GM12892 (cell line): ENCODE data around the gene BORCS8.

Experiments
- DNase-seq: peaks from one replicate; pipeline ENCODE4 v3.0.0; 2011; ENCODE audit not compliant: insufficient read length
- FAIRE-seq: peaks from 2 replicates; lab custom pipeline; 2011; peaks lifted over from hg19 to GRCh38; lab: Jason Lieb, UNC
- POLR2A ChIP-seq: IDR thresholded peaks from 2 replicates; pipeline ENCODE4 v1.6.1; 2011; ENCODE audit warnings: low read depth, low read length, control low read depth
- POLR2AphosphoS5 ChIP-seq: IDR thresholded peaks from 2 replicates; pipeline ENCODE4 v1.6.1; 2011; ENCODE audit warnings: low read depth, low read length, control low read depth
- TAF1 ChIP-seq: IDR thresholded peaks from 2 replicates; pipeline ENCODE4 v1.6.1; 2011; ENCODE audit warnings: low read depth, mild to moderate bottlenecking, control low read depth, low read length, borderline replicate concordance

BORCS8 gene

DNA sequence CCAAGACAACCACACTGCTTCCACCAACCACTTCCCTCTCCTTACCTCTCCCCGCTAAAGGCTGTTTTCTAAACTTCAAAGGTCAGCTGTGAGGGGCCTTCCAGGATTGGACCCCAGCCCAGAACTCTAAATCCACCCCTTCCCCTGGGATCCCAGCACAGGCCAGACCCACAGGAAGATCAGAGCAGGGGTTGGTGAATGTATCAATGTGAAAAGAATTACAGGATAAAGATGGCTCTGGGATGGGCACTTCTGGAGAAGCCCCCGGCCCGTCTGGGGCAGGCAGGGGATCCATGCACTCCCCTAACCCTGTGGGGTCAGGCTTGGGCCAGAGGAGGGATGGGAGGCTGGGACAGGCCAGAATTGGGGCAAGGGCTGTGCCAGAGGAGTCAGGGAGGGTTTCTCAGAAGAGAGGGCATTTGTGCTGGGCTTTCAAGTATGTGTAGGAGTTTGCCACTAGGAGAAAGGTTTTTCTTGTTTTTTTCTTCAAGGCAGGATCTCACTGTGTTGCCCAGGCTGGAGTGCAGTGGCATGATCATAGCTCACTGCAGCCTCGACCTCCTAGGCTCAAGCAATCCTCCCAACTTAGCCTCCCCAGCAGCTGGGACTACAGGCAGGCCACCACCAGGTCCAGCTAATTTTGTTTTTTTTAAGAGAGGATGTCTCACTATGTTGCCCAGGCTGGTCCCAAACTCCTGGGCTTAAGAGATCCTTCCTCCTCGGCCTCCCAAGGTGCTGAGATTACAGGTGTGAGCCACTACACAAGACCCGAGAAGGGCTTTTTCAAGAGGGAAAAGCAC, 20.9 kb downstream of the BORCS8 start:
- no peak for TF ChIP-seq TAF1
- no peak for TF ChIP-seq POLR2AphosphoS5
- TF ChIP-seq POLR2A: no peak
- FAIRE-seq (no peak), DNase-seq (no peak)

DNA sequence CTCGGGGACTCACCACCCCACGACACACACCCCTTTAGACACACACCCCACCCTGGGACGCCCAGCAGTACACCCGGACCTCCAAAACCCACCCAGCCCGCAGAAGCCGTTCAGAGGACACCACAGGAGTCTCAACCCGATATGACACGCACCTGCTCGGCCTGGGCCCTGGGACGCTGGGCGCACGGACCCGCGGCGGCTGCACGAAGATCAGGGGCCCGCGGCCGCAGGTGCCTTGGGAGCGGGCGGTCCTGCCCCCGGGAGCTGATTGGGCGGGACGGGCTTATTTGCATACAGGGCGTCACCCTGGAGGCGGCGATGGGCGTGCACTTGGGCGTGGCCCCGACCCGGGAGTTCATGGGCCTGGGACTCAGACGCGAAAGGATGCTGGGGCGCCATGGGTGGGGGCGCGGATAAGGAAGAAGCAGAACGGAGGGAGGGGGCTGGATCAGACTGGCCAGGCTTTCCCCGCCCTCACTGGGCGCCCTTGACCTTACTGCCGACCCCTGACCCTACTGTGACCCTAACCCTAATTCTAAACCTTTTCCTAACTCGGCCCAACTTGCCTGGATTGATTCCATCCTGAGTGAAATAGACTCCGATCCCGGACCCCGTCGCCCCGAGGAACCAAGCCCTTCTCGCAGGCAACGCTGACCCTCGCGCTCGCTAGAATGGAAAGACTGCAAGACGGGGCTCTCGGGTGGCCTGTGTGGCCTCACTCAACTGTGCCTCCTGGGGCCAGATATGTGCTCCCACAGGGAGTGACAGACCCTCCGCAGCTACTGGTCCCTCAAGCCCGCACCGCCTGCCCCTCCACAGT, 21.7 kb downstream of the BORCS8 start, which contains the start of gene MEF2B:
Gene MEF2B, minus strand, starts transcription at position 211 of the 820 bp plus-strand sequence. CDS start 19,528 bp downstream, outside the sequence.
- FAIRE-seq: peak; percentile 94
- peak; percentile 96 for DNase-seq
- TF ChIP-seq TAF1 (peak; percentile 44; the same call in 1 of the 2 replicates), POLR2AphosphoS5 (no peak), POLR2A (peak; percentile 45; the same call in 1 of the 2 replicates)

DNA sequence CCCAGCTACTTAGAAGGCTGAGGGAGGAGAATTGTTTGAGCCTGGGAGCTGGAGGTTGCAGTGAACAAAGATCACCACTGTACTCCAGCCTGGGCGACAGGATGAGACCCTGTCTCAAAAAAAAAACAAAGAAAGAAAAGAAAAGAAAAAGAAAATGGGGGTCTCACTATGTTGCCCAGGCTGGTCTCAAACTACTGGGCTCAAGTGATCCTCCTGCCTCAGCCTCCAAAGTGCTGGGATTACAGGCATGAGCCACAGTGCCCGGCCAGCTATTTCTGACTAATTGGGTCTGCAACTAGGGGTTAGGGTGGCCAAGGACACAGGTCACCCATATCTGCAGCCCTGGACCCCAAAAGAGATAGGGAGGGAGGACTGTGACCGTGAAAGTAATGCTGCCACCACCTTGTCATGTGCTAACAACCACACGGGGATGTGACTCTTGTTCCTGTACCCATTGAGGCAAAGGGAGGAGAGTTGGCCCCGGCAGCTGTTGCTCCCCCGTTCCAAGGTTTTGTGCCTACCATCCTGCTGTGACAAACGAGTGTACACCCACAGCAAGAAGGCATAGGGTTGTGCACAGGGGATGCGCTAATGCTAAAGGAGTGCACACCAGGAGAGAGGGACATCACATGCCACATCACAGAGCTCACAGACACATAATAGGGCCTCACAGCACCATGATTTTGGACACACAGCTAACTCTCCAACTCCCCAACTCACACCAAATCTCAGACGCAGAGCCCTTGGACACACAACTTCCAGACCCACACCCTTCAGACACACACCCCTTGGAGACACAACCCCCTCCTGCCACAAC, 22.5 kb downstream of the BORCS8 start:
- no peak for DNase-seq
- FAIRE-seq: peak; percentile 69
- TF ChIP-seq POLR2AphosphoS5 (no peak), POLR2A (no peak), TAF1 (no peak)

DNA sequence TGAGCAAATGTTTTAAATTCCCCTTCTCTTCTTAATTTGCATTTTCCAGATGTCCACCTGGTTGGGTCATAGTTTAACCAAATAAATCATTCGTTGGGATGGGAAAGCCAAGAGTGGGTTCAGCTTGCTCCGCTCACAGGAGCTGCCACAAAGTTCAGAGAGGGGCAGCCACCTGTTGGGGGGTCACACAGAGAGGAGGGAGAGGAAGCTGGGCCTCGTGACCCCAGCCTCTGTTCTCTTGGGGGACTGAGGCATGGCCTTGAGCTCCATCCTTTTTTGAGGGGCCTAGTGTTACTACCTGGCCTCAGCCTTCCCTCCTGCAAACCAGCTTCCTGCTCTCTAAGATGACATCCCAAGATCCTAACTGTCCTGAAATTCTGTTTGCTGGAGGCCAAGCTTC, 24.3 kb downstream of the BORCS8 start:
- TF ChIP-seq POLR2AphosphoS5 (no peak), TAF1 (no peak), POLR2A (no peak)
- DNase-seq (no peak), FAIRE-seq (no peak)

DNA sequence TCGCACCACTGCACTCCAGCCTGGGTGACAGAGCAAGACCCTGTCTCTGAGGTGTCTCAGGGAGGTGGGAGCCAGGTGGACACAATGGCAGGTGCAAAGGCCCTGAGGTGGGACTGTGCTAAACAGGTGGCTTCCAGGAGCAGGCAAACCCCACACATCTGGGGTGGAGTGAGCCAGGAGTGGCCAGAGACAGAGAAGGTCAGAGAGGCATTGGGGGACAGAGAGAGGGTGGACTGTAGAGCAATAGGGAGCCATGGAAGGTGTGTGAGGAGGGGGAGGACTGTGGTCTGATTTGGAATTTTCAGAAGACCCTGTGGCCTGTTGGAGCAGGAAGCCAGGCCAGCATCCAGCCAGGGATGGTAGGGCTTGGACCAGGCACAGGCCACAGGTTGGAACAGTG, 26.6 kb downstream of the BORCS8 start:
- no peak for TF ChIP-seq POLR2A
- TF ChIP-seq TAF1: no peak
- no peak for TF ChIP-seq POLR2AphosphoS5
- DNase-seq (no peak), FAIRE-seq (no peak)

DNA sequence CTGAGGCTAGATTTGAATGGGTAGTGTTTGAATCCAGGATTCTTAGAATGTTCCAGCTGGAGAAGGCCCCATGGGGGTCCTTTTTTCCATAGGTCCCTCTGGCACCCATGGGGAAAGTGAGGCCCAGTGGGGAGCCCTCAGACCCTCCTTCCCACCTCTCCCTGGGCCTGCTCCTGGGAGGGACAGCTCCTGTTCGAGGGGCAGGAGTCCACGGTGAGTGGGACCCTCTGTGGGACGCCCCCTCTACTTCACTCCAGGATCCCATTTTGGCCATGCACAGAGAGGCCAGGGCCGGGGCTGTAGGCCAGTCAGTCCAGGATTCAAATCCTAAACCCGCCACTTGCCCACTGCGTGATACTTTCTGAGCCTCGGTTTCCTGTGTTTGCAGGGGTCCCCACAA, 29.5 kb downstream of the BORCS8 start:
- FAIRE-seq: no peak
- no peak for TF ChIP-seq POLR2AphosphoS5
- DNase-seq: no peak

DNA sequence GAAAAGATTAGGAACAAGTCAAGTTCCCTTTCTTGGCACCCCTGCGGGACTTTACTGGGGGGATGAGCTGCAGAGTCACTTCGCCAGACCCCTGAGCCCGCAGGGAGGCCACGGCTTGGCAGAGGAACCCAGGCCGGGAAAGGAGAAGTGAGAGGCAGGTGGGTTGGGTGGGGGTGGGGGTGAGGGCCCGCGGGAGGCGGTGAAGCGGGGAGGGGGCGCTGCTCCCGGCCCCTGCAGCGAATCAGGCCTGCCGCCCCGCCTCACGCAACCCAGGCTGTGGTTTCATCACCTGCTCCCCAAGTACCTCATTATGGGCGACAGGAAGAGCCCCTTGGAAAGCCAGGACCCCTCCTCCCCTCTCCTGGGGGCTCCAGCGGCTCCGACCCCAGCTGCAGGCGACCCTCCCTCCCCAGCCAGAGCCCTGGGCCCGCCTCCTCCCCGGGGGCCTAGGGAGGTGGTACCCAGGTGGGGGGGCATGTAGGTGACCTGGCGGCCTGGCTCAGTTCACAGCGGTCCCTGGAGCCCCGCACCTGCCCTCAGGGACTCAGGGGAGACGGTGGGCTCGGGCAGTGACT, 31.4 kb downstream of the BORCS8 start:
- no peak for TF ChIP-seq POLR2AphosphoS5
- TF ChIP-seq POLR2A: no peak
- TF ChIP-seq TAF1: no peak
- FAIRE-seq (no peak), DNase-seq (peak; percentile 78)

DNA sequence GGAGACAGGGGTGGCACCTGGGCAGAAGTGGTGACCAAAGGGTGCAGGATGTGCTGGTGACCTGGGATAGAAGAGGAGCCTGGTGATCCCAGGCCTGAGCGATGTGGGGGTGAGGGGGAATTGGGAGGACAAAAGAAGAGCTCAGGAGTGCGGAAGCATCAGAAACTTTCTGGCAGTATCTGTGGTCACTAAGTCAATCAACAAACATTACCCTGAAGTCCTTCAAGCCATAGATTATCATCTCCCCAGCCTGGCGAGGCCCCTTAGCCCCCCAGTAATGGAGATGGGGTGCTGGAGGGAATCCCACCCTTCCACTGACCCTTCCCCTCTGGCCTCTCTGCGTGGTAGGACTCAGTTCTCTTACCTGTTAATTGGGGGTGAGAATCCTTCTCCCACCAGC, 32.4 kb downstream of the BORCS8 start:
- FAIRE-seq: no peak
- no peak for DNase-seq
- TF ChIP-seq POLR2AphosphoS5 (no peak), POLR2A (no peak), TAF1 (no peak)

DNA sequence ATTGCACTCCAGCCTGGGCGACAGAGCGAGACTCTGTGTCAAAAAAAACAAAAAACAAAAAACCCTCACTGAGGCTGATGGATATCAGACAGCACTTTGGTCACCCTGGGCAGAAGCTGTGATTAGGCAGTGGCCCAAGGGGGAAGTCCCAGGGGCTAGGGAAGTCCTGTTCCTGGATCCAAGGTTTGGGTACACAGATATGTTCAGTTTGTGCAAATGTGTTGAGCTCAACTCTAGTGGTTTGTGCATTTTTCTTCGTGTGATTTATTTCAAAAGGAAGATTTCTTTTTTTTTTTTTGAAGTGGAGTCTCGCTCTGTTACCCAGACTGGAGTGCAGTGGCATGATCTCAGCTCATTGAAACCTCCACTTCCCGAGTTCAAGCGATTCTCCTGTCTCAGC, 34.1 kb downstream of the BORCS8 start:
- FAIRE-seq (peak; percentile 56), DNase-seq (no peak)
- no peak for TF ChIP-seq TAF1
- TF ChIP-seq POLR2AphosphoS5: no peak
- TF ChIP-seq POLR2A: no peak

DNA sequence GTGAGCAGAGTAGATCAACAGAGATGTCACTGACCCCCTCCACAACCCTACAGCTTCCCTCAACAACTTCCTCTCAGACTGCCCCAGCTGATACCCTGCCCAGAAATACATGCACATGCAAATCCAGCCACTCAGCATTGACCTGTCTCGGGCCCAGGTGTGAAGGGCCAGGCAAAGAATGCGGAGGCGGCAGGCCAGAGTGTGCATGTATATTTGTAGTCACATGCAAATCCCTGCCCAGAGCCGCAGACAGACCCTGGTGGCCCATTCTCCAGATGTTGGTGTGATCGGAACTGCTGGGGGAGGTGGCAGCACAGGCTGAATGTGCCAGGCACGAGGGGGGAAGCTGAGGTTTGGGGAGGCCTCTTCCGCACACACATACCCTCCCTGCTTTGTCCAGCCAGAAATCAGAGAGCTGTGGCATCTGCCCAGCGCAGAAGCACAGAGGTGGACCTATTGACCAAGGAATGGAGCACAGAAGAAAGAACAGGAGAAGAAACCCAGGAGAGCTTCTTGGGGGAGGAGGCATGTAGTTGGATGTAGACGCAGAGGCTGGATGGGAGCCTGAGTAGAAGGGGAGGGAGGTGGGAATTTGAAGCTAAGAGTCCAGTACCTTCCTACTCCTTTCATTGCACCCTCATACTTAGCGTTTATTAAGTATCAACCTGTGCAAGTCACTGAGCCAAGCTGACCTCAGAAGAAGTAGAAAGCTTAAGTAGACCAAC, 36.3 kb downstream of the BORCS8 start:
- FAIRE-seq: peak; percentile 91
- peak; percentile 69 for DNase-seq
- no peak for TF ChIP-seq POLR2A
- TF ChIP-seq TAF1: no peak
- TF ChIP-seq POLR2AphosphoS5: no peak
